Caki2 (cell line): ENCODE data around the gene BCL2L12. TPM values are rescaled to one million over a fixed set of nuclear protein-coding genes. Genes with fewer than 3 reads are reported as not detected.

Experiments
- total RNA-seq: library from RNA; depleted of rRNA; stranded (reverse); fragments of >200 nt; shearing (Covaris generic); gene quantifications from 2 replicates; pipeline ENCODE4 v1.2.3, GENCODE V29; 2014; ENCODE audit warnings: low replicate concordance; rRNA removed

The BCL2L12 gene
- total RNA-seq, 1 experiment from 2014 or later: 3.0 TPM

Other genes starting within 250 kb of the BCL2L12 start
- gene PTH2, start 242.5 kb upstream of the BCL2L12 start, total RNA-seq: not detected in 2 replicates
- gene GFY, start 240.5 kb upstream of the BCL2L12 start, total RNA-seq: not detected in 2 replicates
- not detected in 2 replicates for gene SLC17A7, start 224.4 kb upstream of the BCL2L12 start, total RNA-seq
- gene PIH1D1, start 214.1 kb upstream of the BCL2L12 start, total RNA-seq: 142 and 146 TPM in 2 replicates
- gene ALDH16A1, start 212.7 kb upstream of the BCL2L12 start, total RNA-seq: 83.2 and 88.7 TPM in 2 replicates
- gene FLT3LG, start 191.7 kb upstream of the BCL2L12 start, total RNA-seq: 0.35 and 0.71 TPM in 2 replicates
- gene RPL13A, start 178.3 kb upstream of the BCL2L12 start, total RNA-seq: 2,724 and 3,070 TPM in 2 replicates
- gene RPS11, start 169.5 kb upstream of the BCL2L12 start, total RNA-seq: 2,936 and 3,126 TPM in 2 replicates
- gene FCGRT, start 153.3 kb upstream of the BCL2L12 start, total RNA-seq: 75.4 and 121 TPM in 2 replicates
- 0.27 and 0.52 TPM in 2 replicates for gene RCN3, start 137.9 kb upstream of the BCL2L12 start, total RNA-seq
- gene NOSIP, start 85.4 kb upstream of the BCL2L12 start, total RNA-seq: 172 and 190 TPM in 2 replicates
- gene PRRG2, start 84.6 kb upstream of the BCL2L12 start, total RNA-seq: 9.5 TPM in 1 of 2 replicates, not detected in the other
- 1.3 and 2.3 TPM in 2 replicates for gene PRR12, start 74.8 kb upstream of the BCL2L12 start, total RNA-seq
- gene RRAS, start 25.8 kb upstream of the BCL2L12 start, total RNA-seq: 140 and 190 TPM in 2 replicates
- 18.5 and 28.2 TPM in 2 replicates for gene SCAF1, start 23.7 kb upstream of the BCL2L12 start, total RNA-seq
- 116 and 227 TPM in 2 replicates for gene IRF3, start 76 bp upstream of the BCL2L12 start, total RNA-seq
- 432 and 563 TPM in 2 replicates for gene PRMT1, start 11.3 kb downstream of the BCL2L12 start, total RNA-seq
- gene ADM5, start 23.7 kb downstream of the BCL2L12 start, total RNA-seq: 1.1 and 3.2 TPM in 2 replicates
- 21.2 and 26.7 TPM in 2 replicates for gene CPT1C, start 25.2 kb downstream of the BCL2L12 start, total RNA-seq
- gene TSKS, start 97.4 kb downstream of the BCL2L12 start, total RNA-seq: not detected in 2 replicates
- gene AP2A1, start 101.1 kb downstream of the BCL2L12 start, total RNA-seq: 290 and 317 TPM in 2 replicates
- gene FUZ, start 147.4 kb downstream of the BCL2L12 start, total RNA-seq: 50.1 and 84.7 TPM in 2 replicates
- gene MED25, start 152.4 kb downstream of the BCL2L12 start, total RNA-seq: 27.0 and 34.7 TPM in 2 replicates
- 126 and 143 TPM in 2 replicates for gene PTOV1, start 185.2 kb downstream of the BCL2L12 start, total RNA-seq
- gene PNKP, start 201.6 kb downstream of the BCL2L12 start, total RNA-seq: 61.9 and 99.6 TPM in 2 replicates
- 8.0 and 12.9 TPM in 2 replicates for gene AKT1S1, start 211.4 kb downstream of the BCL2L12 start, total RNA-seq
- gene TBC1D17, start 211.8 kb downstream of the BCL2L12 start, total RNA-seq: 7.1 and 7.8 TPM in 2 replicates
- 8.9 and 9.5 TPM in 2 replicates for gene IL4I1, start 231.0 kb downstream of the BCL2L12 start, total RNA-seq